ENCODE measurements around the gene MYADML2. TPM values are rescaled to one million over a fixed set of nuclear protein-coding genes. Genes with fewer than 3 reads are reported as not detected.
A peak's percentile ranks its signal among the peaks of the same experiment; 100 is the strongest.

The MYADML2 gene
- total RNA-seq, 1 experiment from 2014 or later = not detected

DNA sequence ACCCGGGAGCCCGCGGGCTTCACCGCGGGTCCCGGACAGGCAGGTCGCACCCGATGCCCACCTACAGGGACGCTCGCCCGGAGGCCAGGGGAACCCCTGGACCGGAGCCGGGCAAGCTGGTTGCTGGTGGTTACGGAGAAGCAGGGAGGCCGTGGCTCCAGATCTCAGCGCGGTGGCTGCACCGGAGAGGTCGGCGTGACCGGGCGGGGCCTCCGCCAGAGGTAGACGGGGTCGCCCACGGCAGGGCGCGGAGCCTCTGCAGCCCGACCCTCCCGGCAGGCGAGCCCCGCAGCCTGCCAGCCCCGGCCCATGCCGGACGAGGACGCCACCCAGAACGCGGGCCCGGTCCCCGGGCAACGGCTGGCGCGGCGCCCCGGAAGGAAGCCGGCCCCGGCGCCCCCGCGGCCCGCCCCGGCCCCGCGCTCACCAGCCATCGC lies 36.2 kb downstream of the MYADML2 start:
- Histone ChIP-seq H3K27me3 (ENCODE audit: insufficient read depth, low read depth) (no peaks in the 10 kb centered on the region), H3K4me1 (replicated peaks; ENCODE audit: insufficient read depth) (peaks cover 29% of the 10 kb centered on the region), H3K9me3 (ENCODE audit: insufficient read depth, low read depth) (no peaks in the 10 kb centered on the region), H3K4me2 (peak overlapping the region; percentile 84), H4K20me1 (ENCODE audit: insufficient read depth) (peaks cover 4% of the 10 kb centered on the region; the same call in 1 of the 2 replicates), H2AFZ (peak overlapping the region; percentile 77), H3F3A (ENCODE audit: insufficient read depth, low read depth) (peaks cover 30% of the 10 kb centered on the region), H3K9me2 (ENCODE audit: insufficient read depth) (no peaks in the 10 kb centered on the region), H3K4me3 (peak overlapping the region; percentile 67), H3K36me3 (ENCODE audit: low read depth) (no peaks in the 10 kb centered on the region; the same call in 1 of the 2 replicates), H3K79me2 (ENCODE audit: low read depth) (peaks cover 13% of the 10 kb centered on the region), H3K27ac (no peak overlapping the region)
- no TSS peak for BruUV-seq (replicated peaks)
- intact Hi-C loops (cut with micrococcal nuclease; ENCODE audit: unreplicated experiment) = loop anchor here (1.0 kb wide), 1 partner anchor 25 kb away; no protein-coding TSS in a partner anchor
- no peak for TF ChIP-seq EZH2 (IDR thresholded peaks at IDR 0.05; ENCODE audit: low read depth)
- TF ChIP-seq, protein P1, sequence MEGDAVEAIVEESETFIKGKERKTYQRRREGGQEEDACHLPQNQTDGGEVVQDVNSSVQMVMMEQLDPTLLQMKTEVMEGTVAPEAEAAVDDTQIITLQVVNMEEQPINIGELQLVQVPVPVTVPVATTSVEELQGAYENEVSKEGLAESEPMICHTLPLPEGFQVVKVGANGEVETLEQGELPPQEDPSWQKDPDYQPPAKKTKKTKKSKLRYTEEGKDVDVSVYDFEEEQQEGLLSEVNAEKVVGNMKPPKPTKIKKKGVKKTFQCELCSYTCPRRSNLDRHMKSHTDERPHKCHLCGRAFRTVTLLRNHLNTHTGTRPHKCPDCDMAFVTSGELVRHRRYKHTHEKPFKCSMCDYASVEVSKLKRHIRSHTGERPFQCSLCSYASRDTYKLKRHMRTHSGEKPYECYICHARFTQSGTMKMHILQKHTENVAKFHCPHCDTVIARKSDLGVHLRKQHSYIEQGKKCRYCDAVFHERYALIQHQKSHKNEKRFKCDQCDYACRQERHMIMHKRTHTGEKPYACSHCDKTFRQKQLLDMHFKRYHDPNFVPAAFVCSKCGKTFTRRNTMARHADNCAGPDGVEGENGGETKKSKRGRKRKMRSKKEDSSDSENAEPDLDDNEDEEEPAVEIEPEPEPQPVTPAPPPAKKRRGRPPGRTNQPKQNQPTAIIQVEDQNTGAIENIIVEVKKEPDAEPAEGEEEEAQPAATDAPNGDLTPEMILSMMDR (conservative IDR thresholded peaks at IDR 0.05) = no peak
- DNase-seq = no peak
- CTCF ChIA-PET = no interaction called here
- POLR2A ChIA-PET (ENCODE audit: unreplicated experiment) = interaction anchor here (0.6 to 0.7 kb wide), 5 partner anchors 17 to 410 kb away, joined by 4 to 29 read pairs (median 5); partner anchors contain the start of gene MAFG

DNA sequence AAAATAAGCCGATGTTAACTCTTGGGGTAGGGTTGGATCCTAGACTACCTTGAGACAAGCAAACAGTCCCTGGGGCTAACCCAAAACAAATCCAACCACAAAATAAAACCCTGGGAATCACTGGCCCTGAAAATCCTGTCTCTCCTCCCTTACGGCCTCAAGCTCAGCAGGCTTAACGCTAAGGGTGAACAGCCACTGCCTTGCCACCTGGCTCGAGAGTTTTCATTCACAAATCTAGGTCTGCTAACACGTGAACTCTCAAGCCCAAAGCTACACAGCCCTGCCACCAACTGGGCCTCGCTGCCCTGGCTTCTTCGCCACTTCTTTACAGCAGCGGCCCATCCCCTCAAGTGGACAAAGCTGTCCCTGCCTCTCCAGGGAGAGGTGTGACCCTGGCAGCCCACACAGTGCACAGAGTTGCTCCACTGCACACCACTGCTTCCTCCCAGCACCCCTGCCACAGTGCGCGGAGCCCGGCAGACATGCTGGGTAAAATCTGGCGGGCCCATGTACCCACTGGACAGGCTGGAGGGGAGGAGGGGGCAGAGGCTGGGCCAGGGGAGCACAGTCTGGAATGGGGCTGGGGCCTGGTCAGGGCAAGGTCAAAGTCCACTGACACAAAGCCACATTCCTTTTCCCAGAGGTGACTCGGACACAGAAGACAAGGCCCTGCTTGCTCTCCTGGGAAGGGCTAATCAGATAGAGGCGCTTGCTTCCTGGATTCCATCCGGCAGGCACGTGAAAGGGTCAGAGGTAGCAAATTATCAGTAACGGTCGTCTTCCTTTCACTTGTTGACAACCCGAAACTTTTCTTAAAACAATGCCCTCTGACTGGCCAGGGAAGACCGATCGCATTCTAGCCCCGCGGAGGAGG lies 36.8 kb downstream of the MYADML2 start:
- no peak overlapping the region for H3K27ac ChIP-seq
- TF ChIP-seq, protein P1 (conservative IDR thresholded peaks at IDR 0.05) = no peak
- no peak for TF ChIP-seq EZH2 (IDR thresholded peaks at IDR 0.05; ENCODE audit: low read depth)
- H3F3A ChIP-seq (ENCODE audit: insufficient read depth, low read depth) = peaks cover 25% of the 10 kb centered on the region
- H3K4me3 ChIP-seq = peak overlapping the region; percentile 67
- peaks cover 7% of the 10 kb centered on the region; the same call in 1 of the 2 replicates for H3K79me2 ChIP-seq (ENCODE audit: low read depth)
- H3K9me2 ChIP-seq (ENCODE audit: insufficient read depth) = no peaks in the 10 kb centered on the region
- TSS peak; percentile 14 for BruUV-seq (replicated peaks)
- DNase-seq = peak; percentile 40 to 43
- no peaks in the 10 kb centered on the region for H3K27me3 ChIP-seq (ENCODE audit: insufficient read depth, low read depth)
- H2AFZ ChIP-seq = peak overlapping the region; percentile 77
- intact Hi-C loops (cut with micrococcal nuclease; ENCODE audit: unreplicated experiment) = loop anchor here (1.0 kb wide), 1 partner anchor 24 kb away; no protein-coding TSS in a partner anchor
- peak overlapping the region; percentile 84 for H3K4me2 ChIP-seq
- no peaks in the 10 kb centered on the region for H3K9me3 ChIP-seq (ENCODE audit: insufficient read depth, low read depth)
- ChIA-PET CTCF (interaction anchor here (1.5 kb wide), 1 partner anchor 12 kb away, joined by 3 read pairs; no protein-coding TSS in a partner anchor), POLR2A (ENCODE audit: unreplicated experiment) (interaction anchor here (0.6 kb wide), 1 partner anchor 12 kb away, joined by 3 read pairs; no protein-coding TSS in a partner anchor)
- H4K20me1 ChIP-seq (ENCODE audit: insufficient read depth) = peaks cover 4% of the 10 kb centered on the region; the same call in 1 of the 2 replicates
- H3K4me1 ChIP-seq (replicated peaks; ENCODE audit: insufficient read depth) = peaks cover 28% of the 10 kb centered on the region
- no peaks in the 10 kb centered on the region; the same call in 1 of the 2 replicates for H3K36me3 ChIP-seq (ENCODE audit: low read depth)

DNA sequence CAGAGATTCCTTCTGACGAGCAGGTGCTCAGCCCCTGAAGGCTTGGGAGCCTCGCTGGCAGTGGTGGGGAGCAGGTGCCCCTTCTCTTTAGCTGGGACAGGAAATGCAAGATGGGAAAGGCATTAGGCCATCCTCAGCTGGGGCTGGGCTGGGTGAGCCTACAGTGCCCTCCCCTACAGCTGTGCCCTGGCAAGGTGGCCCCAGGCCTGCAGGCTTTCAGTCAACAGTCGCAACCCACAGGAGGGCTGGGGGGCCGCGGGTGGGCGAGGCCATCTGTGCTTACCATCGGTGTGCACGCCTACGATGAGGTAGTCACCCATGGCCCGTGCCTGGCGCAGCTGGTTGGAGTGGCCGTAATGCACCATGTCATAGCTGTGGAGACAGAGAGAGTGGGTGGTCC lies 37.8 kb downstream of the MYADML2 start:
- ChIA-PET CTCF (interaction anchor here (0.7 to 1.5 kb wide), 2 partner anchors 11 to 31 kb away, joined by 3 to 5 read pairs; no protein-coding TSS in a partner anchor), POLR2A (ENCODE audit: unreplicated experiment) (no interaction called here)
- Histone ChIP-seq H3K4me3 (no peak overlapping the region), H4K20me1 (ENCODE audit: insufficient read depth) (no peaks in the 10 kb centered on the region; the same call in 1 of the 2 replicates), H2AFZ (no peak overlapping the region), H3K4me2 (no peak overlapping the region), H3K79me2 (ENCODE audit: low read depth) (no peaks in the 10 kb centered on the region), H3K27ac (no peak overlapping the region), H3K27me3 (ENCODE audit: insufficient read depth, low read depth) (no peaks in the 10 kb centered on the region), H3K9me2 (ENCODE audit: insufficient read depth) (no peaks in the 10 kb centered on the region), H3K9me3 (ENCODE audit: insufficient read depth, low read depth) (no peaks in the 10 kb centered on the region), H3F3A (ENCODE audit: insufficient read depth, low read depth) (peaks cover 25% of the 10 kb centered on the region), H3K36me3 (ENCODE audit: low read depth) (no peaks in the 10 kb centered on the region; the same call in 1 of the 2 replicates), H3K4me1 (replicated peaks; ENCODE audit: insufficient read depth) (peaks cover 28% of the 10 kb centered on the region)
- intact Hi-C loops (cut with micrococcal nuclease; ENCODE audit: unreplicated experiment) = no loop called here
- DNase-seq = no peak
- no peak for TF ChIP-seq EZH2 (IDR thresholded peaks at IDR 0.05; ENCODE audit: low read depth)
- TF ChIP-seq, protein P1 (conservative IDR thresholded peaks at IDR 0.05) = no peak
- no TSS peak for BruUV-seq (replicated peaks)

Measured in PC-9 (cell line).